K562 (cell line): ENCODE data around the gene EPOP. TPM values are rescaled to one million over a fixed set of nuclear protein-coding genes. Genes with fewer than 3 reads are reported as not detected.

Experiments used
- ATF6 ChIP-seq: sonication (generic); formaldehyde crosslinking; IDR thresholded peaks from 2 replicates; pipeline ENCODE4 v1.4.0; 2020; ENCODE audit warnings: mild to moderate bottlenecking, missing genetic modification reagents
- ETV6 ChIP-seq, 3 experiments: fragments of 150-350 bp in 1 of 3; sonication (generic) in 1 of 3; formaldehyde crosslinking in 1 of 3; IDR thresholded peaks; 2 replicates each; pipeline versions ENCODE4 v1.6.1 to v1.8.0; 2014 to 2022; ENCODE audit warnings: borderline replicate concordance in 2 of 3, low read depth in 2 of 3, antibody characterized with exemption in 1 of 3, low read length in 1 of 3, mild to moderate bottlenecking in 1 of 3, missing genetic modification reagents in 1 of 3
- KLF13 ChIP-seq: fragments of 450-650 bp; IDR thresholded peaks from 2 replicates; pipeline ENCODE4 v1.6.1; 2016; ENCODE audit warnings: missing genetic modification characterization, low read depth, mild to moderate bottlenecking, missing compliant biosample characterization, moderate library complexity, borderline replicate concordance
- MIER1 ChIP-seq: fragments of 450-650 bp; IDR thresholded peaks from 2 replicates; pipeline ENCODE4 v1.6.1; 2016; ENCODE audit warnings: antibody characterized with exemption, mild to moderate bottlenecking, low read depth
- MXI1 ChIP-seq: IDR thresholded peaks from 2 replicates; pipeline ENCODE4 v1.6.1; 2011; ENCODE audit warnings: low read depth, mild to moderate bottlenecking, improper control_type of control experiment, low read length
- NKRF ChIP-seq: fragments of 450-650 bp; IDR thresholded peaks from 2 replicates; pipeline ENCODE4 v1.6.1; 2016; ENCODE audit warnings: borderline replicate concordance
- PBX2 ChIP-seq, 2 experiments: IDR thresholded peaks in 1 of 2; conservative IDR thresholded peaks in 1 of 2; 2 replicates each; pipeline ENCODE4 v1.6.1; 2016; ENCODE audit warnings: low read depth in 2 of 2, mild to moderate bottlenecking in 1 of 2, missing compliant biosample characterization in 1 of 2, missing genetic modification characterization in 1 of 2, moderate library complexity in 1 of 2
- POLR2AphosphoS5 ChIP-seq: IDR thresholded peaks from 2 replicates; pipeline ENCODE4 v1.6.1; 2011; ENCODE audit warnings: mild to moderate bottlenecking, low read depth, low read length, moderate library complexity; ENCODE audit not compliant: control insufficient read depth, insufficient read depth
- PRMT5 ChIP-seq: sonication (generic); formaldehyde crosslinking; IDR thresholded peaks from 2 replicates; pipeline ENCODE4 v1.5.0; 2020; ENCODE audit warnings: missing genetic modification reagents
- RB1 ChIP-seq: fragments of 450-650 bp; IDR thresholded peaks from 2 replicates; pipeline ENCODE4 v1.6.1; 2017; ENCODE audit warnings: low read depth, mild to moderate bottlenecking
- RHOXF2B ChIP-seq: fragments of 250-450 bp; sonication (Bioruptor Pico); conservative IDR thresholded peaks from 2 replicates; pipeline ENCODE4 v1.5.1; 2021
- SREBF2 ChIP-seq: sonication (generic); formaldehyde crosslinking; IDR thresholded peaks from 2 replicates; pipeline ENCODE4 v1.4.0; 2020; ENCODE audit warnings: mild to moderate bottlenecking, missing genetic modification reagents
- polyA plus RNA-seq, 8 experiments: library from polyadenylated mRNA; depleted of rRNA in 4 of 8; stranded (reverse) in 5 of 8; unstranded in 3 of 8; fragments of >200 nt; fragmentation: Nextera tagmentation in 2 of 8; fragmentation: Illumina TruSeq in 1 of 8; extraction: Ambion mirVana in 2 of 8; extraction: Trizol in 1 of 8; gene quantifications; 2 replicates each; pipeline versions ENCODE4 v1.2.1 to v1.2.3, GENCODE V29; 2011 to 2014; ENCODE audit warnings: inconsistent platforms in 1 of 8, missing spikeins in 1 of 8
- total RNA-seq, 7 experiments: library from RNA; depleted of rRNA in 6 of 7; stranded (reverse); fragments of >200 nt in 6 of 7; fragmentation: Illumina TruSeq in 2 of 7; extraction: Trizol in 2 of 7; gene quantifications; 2 replicates each; pipeline versions ENCODE4 v1.2.1 to v1.2.3, GENCODE V29; 2011 to 2021; ENCODE audit warnings: low replicate concordance in 1 of 7
- TF ChIP-seq, protein P1 (sequence below): fragments of 450-650 bp; formaldehyde crosslinking; IDR thresholded peaks from 2 replicates; pipeline ENCODE4 v1.4.0; 2022; ENCODE audit warnings: missing genetic modification characterization
- TF ChIP-seq, protein P2 (sequence below), 2 experiments: IDR thresholded peaks; 2 replicates each; pipeline ENCODE4 v1.6.1; 2012; ENCODE audit warnings: improper control_type of control experiment in 2 of 2, low read depth in 2 of 2, low read length in 2 of 2, borderline replicate concordance in 1 of 2

The EPOP gene
- total and polyA plus RNA-seq, 9 of the 15 experiments (the other 6 are each of a cell fraction or from before 2014, with no cell fraction given) = 0.41 to 10.6 (median 4.6) TPM

DNA sequence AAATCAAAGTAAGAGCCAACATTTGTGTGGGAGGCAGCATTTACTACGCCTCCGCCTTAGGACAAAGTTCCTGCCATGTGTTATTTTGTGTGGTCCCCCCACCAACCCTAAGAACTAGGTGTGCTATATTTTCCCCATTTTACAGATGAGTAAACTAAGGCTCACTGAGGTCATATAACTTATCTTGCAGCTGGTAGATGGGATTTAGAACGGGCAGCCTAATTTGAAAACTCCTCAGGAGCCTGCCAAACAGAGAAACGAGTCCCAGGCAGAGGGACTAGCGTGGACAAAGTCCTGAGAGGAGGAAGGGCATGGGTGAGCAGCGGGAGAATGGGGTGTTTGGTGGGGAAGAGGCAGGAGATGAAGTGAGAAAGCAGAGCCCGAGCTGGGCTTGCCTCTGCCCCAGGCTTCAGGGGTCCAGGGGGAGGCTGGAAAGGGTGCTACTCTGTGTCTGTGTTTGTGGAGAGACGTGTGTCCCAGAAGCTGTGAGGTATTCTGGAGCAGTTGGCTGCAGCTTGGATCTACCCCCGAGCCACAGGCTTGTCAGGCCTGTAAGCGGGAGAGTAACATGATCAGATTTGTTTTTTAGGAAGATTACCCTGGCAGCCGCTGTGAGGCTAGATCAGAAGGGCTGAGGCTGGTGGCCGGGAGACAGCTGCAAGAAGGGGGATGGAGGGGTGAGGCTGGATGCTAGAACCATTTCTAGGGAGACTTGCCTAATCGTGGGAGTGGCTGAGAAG lies 35.3 kb upstream of the EPOP start (continued):
- no peak for TF ChIP-seq ETV6 (IDR thresholded peaks at IDR 0.05; ENCODE audit: borderline replicate concordance in 1 of 2, low read depth in 2 of 2, low read length in 1 of 2)
- no peak for TF ChIP-seq ETV6 (CRISPR knock-in tag; IDR thresholded peaks at IDR 0.05; ENCODE audit: borderline replicate concordance)
- no peak for TF ChIP-seq NKRF
- TF ChIP-seq RHOXF2B (CRISPR knock-in tag) = no peak
- TF ChIP-seq POLR2AphosphoS5 = no peak
- TF ChIP-seq PRMT5 (CRISPR knock-in tag) = no peak
- no peak for TF ChIP-seq ATF6 (CRISPR knock-in tag)
- TF ChIP-seq, protein P1, sequence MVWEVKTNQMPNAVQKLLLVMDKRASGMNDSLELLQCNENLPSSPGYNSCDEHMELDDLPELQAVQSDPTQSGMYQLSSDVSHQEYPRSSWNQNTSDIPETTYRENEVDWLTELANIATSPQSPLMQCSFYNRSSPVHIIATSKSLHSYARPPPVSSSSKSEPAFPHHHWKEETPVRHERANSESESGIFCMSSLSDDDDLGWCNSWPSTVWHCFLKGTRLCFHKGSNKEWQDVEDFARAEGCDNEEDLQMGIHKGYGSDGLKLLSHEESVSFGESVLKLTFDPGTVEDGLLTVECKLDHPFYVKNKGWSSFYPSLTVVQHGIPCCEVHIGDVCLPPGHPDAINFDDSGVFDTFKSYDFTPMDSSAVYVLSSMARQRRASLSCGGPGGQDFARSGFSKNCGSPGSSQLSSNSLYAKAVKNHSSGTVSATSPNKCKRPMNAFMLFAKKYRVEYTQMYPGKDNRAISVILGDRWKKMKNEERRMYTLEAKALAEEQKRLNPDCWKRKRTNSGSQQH = no peak
- no peak for TF ChIP-seq PBX2 (CRISPR knock-in tag; IDR thresholded peaks at IDR 0.05; ENCODE audit: low read depth)
- no peak for TF ChIP-seq PBX2 (tag; conservative IDR thresholded peaks at IDR 0.05; ENCODE audit: low read depth)
- no peak for TF ChIP-seq RB1
- TF ChIP-seq, protein P2, sequence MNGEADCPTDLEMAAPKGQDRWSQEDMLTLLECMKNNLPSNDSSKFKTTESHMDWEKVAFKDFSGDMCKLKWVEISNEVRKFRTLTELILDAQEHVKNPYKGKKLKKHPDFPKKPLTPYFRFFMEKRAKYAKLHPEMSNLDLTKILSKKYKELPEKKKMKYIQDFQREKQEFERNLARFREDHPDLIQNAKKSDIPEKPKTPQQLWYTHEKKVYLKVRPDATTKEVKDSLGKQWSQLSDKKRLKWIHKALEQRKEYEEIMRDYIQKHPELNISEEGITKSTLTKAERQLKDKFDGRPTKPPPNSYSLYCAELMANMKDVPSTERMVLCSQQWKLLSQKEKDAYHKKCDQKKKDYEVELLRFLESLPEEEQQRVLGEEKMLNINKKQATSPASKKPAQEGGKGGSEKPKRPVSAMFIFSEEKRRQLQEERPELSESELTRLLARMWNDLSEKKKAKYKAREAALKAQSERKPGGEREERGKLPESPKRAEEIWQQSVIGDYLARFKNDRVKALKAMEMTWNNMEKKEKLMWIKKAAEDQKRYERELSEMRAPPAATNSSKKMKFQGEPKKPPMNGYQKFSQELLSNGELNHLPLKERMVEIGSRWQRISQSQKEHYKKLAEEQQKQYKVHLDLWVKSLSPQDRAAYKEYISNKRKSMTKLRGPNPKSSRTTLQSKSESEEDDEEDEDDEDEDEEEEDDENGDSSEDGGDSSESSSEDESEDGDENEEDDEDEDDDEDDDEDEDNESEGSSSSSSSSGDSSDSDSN (IDR thresholded peaks at IDR 0.05; ENCODE audit: borderline replicate concordance in 1 of 2, low read depth in 2 of 2, low read length in 2 of 2) = no peak
- TF ChIP-seq MIER1 = no peak
- TF ChIP-seq SREBF2 (CRISPR knock-in tag) = no peak
- TF ChIP-seq MXI1 = no peak
- no peak for TF ChIP-seq KLF13 (tag)
